ENCODE data around the gene SLC6A8. TPM values are rescaled to one million over a fixed set of nuclear protein-coding genes. Genes with fewer than 3 reads are reported as not detected.
A peak's percentile ranks its signal among the peaks of the same experiment; 100 is the strongest.

The SLC6A8 gene
- 100 to 1,000 TPM; 107 to 134 TPM for total RNA-seq
- long read RNA-seq, partial matches to known transcripts: 18 of 20 reads
- long read RNA-seq, other reads (novel, unspliced or antisense): 1 of 20 reads

DNA sequence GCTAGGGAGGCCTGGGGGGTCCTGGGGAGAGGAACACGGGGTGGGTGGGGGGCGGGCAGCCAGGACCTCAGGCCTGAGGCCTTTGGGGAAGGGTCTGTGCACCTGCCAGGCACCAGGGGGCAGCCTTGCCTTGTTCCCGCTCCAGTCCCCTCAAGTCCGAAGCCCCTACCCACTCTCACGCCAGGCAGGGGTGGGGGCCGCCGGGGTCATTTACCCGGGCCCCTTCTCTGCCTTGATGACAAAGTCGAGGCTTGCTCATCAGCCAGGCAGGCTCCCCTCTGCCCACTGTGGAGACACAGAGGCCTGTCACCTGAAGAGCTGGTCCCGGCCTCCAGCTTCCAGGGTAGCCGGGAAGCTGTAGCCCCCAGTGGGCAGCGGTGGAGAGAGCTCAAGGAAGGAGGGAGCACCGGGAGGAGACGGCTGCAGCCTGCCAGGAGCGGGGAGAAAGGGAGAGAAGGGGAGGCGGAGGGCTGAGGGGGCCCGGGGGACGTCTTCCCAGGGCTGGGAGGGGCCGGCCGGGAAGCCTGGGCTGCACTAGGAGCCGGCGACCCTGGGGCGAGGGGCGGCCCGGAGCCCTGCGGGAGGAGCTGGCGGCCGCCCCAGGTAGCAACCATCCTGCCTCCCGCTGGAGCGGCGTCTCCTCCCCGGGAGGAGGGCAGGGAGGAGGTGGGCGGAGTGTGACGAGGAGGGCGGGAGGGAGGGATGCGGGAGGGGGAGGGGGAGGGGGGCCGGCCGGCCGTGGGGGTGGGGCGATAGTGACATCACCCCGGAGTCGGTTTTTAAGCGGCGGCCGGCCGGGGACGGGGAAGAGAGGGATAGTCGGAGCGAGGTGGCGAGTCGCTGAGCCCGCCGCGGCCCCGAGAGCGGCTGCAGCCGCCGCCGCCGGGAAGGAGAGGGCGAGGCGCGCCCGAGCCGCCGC lies at the start of gene SLC6A8:
TSS of gene SLC6A8 (plus strand) at position 806 of the 919 bp plus-strand sequence. CDS start 649 bp downstream, outside the sequence.
- ATAC-seq (peak; percentile 53 to 77), DNase-seq (peak; percentile 80)
- intact Hi-C loops (cut with DNase I): no loop called here

DNA sequence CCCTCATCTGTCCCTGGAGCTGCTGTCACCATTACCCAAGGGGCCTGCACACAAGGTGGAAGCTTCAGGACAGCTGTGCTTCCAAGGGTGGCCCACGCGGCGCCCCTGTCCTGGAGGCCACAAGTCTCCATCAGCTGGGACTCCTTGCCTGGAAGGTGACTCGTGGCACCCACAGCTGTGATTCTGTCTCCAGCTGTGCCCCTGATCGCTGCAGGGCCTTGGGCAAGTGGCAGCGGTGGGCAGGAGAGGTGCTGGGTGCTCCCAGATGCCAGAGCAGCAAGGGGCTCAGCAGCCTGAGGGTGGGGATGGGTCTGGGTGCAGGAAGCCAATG lies 49.7 kb upstream of the SLC6A8 start:
- DNase-seq (no peak), ATAC-seq (no peak)
- intact Hi-C loops (cut with DNase I): no loop called here

DNA sequence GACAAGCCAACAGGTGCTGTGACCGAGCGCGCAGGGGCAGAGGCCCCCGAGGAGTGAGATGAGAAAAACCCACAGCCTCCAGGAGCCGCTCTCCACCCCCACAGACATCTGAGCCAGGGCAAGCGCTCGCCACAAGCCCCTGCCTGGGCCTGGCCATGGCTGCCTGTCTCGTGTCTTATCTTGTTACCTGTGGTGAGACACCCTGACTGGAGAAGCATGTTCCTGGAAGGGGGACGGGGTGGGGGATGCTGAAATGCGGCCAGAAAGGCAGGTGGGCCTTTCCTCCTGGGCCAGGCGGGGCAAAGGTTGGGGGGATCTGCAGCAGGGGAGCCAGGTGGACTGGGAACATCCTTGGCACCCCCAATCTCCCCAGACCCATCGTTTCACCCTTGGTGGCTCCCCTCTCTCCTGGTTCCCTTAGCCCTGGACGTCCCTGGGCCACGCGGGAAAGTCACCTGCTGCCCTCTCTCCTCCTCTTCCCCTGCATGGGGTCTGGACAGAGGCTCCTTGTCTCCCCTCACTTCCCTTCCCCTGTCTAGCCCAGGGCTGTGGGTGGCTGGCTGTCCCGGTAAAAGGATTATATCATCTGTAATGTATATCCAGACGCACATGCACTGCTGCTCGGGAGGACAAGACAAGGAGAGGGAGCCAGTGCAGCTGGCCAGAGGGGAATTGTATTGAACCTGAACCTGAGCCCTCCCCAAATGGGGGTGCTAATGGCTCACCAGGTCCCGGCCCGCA lies 49.1 kb upstream of the SLC6A8 start:
- intact Hi-C loops (cut with DNase I): no loop called here
- DNase-seq (no peak), ATAC-seq (no peak)

DNA sequence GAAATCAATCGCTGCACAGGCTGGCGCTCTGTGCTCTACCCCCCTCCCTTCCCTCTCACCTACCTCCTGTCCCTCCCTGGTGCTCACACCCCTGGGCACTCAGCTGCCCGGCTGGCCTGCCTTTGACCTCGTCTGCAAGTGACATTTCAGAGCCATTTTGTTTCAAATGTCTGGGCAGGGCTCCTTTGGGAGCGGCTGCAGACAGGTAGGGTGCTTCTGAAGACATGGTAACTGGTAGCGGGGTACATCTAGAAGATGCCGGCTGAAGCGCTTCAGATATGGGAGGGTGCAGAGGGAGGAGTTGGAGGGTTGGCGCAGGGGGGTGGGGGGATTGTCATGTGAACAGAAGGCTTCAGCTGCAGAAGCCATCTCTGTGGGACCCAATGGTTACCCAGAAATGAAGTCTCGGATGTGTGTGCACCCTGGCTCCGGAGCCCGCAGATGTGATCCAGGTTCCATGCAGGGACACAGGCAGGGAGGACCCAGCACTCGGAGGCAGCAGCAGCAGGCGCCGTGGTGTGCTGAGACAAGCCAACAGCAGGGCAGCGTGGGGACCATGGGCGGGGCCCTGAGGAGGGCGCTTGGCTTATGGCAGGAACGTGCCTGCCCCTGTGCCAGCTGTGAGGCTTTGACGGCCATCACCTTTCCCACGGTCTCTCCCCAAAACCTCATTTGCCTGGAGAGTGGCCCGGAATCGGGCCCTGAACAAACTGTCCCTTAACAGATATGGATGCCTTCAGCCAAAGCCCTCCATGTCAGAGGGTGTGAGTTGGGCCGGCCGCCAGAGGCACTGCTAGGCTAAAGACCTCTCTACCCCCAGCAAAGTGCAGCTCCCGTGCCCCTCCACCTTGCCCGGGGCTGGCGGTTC lies 48.3 kb upstream of the SLC6A8 start:
- intact Hi-C loops (cut with DNase I): loop anchor here in 1 of 2 donors (10.0 kb wide), 1 partner anchor 85 kb away; no protein-coding TSS in a partner anchor
- no peak for ATAC-seq
- no peak for DNase-seq

DNA sequence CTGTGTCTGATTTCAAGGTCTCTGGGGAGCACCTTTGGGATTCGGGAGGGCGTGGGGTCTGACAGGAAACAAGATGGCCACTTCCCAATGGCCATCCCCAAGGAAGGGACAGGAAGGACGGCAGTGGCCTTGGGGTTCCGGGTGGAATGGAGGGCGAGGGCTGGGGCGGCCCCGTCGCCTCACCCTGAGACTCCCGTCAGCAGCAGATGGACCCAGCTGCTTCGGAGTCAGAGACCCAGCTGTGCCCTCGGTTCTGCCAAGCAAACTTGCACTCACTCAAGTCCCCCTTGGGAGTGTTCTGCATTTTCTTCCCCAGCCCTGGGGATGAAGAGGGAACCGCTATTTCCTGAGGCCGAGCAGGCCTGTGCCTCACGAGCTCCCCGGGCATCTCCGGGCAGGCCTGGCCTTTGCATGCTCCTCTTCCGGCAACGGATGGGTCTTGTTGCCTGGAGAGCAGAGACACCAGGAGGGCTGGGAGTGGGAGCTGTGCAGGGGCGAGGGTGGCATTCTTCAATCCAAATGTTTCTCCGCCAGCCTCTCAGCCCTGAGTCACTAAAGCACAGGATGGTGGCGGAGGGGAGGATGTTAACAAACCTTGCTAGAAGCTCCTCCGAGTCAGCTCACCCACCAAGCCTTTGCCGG lies 47.6 kb upstream of the SLC6A8 start:
- intact Hi-C loops (cut with DNase I): loop anchor here in 1 of 2 donors (10.0 kb wide), 1 partner anchor 85 kb away; no protein-coding TSS in a partner anchor

DNA sequence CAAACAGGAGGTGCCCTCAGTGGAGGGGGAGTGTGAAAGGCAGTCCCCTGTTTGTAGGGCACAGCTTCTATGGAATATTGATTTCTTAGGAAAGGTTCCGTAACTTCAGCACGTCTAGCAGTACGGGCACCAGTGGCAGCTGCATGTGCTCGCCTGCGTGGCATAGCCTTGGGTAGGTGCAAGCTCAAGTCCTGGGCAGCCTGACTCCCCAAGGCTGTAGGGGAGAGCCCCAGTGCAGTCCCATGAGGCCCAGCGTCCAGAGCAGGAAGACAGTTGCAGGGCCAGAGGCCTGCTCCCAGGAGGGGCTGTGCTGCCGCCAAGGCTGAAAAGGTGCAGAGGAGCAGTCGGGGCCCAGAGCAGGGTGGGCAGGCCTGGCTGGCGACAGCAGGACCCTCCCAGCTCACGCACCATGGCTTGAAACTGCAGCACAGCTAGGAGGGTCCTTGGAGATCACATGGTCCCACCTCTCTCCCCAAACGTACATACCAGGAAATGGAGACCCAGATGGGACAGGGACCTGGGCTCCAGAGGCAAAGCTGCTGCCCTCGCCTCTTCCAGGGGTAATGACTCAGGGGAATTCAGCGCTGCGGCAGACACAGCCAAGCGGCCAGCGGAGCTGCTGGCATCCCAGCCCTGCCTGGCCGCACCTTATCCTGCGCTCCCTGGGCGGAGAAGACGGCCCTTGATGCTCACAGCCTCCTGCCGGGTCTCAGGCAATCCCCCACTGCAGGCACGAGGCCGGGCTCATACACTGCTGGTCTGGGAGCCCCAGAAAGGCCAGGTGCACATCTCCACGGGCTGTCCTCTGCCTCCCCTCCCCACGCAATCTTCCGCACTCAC lies 46.8 kb upstream of the SLC6A8 start:
- DNase-seq: no peak
- ATAC-seq: no peak
- intact Hi-C loops (cut with DNase I): loop anchor here in 1 of 2 donors (10.0 kb wide), 1 partner anchor 86 kb away; no protein-coding TSS in a partner anchor

More for the DNA sequence above, 47.6 kb upstream of the SLC6A8 start:
- DNase-seq (no peak), ATAC-seq (no peak)

DNA sequence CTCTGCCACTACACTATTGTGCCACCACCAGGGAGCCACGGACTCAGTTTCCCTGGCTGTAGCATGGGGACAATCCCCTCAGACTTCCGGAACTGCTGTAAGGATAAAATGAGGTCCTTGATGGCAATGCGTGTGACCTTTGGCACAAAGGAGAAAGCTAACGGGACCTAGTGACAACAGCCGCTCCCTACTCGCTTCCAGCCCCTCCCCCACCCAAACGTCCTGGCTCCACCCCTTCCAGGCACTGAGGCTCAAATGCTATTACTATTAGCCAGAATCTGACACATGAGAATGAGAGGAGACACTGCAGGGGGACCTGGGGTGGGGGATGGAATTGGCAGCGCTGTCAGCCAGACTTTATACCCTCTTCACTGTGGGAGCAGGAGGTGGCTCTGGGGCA lies 46.1 kb upstream of the SLC6A8 start:
- intact Hi-C loops (cut with DNase I): loop anchor here in 1 of 2 donors (10.0 kb wide), 1 partner anchor 87 kb away; no protein-coding TSS in a partner anchor
- DNase-seq (no peak), ATAC-seq (no peak)

DNA sequence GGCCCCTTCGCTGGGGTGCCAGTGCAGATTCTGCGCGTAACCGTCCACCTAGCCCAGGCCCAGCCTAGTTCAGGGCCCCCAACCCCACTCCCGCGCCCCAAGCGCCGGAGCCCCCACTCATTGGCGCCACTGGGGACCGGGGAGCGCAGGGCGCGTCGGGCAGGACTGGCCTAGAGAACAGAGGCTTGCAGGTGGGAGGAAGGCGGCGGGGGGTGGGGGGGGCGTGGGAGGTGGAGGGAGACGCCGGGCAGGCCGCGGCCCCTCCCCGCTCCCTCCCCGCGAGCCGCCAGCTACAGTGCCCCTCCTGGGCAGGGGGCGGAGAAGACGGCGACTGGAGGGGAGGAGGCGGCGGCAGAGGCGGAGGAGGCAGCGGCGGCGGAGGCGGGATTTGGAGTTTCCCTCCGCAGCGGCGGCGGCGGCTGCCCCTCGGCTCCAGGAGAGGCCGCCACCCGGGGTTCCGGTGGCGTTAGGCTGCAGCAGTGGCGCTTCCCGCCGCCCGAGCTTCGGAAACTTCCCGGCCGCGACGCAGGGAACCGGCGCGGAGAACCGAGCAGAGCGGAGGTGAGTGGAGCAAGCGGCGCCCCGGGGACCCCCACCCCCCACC lies 45.6 kb upstream of the SLC6A8 start:
- intact Hi-C loops (cut with DNase I): loop anchor here in 1 of 2 donors (10.0 kb wide), 1 partner anchor 87 kb away; no protein-coding TSS in a partner anchor
- no peak for ATAC-seq
- no peak for DNase-seq

DNA sequence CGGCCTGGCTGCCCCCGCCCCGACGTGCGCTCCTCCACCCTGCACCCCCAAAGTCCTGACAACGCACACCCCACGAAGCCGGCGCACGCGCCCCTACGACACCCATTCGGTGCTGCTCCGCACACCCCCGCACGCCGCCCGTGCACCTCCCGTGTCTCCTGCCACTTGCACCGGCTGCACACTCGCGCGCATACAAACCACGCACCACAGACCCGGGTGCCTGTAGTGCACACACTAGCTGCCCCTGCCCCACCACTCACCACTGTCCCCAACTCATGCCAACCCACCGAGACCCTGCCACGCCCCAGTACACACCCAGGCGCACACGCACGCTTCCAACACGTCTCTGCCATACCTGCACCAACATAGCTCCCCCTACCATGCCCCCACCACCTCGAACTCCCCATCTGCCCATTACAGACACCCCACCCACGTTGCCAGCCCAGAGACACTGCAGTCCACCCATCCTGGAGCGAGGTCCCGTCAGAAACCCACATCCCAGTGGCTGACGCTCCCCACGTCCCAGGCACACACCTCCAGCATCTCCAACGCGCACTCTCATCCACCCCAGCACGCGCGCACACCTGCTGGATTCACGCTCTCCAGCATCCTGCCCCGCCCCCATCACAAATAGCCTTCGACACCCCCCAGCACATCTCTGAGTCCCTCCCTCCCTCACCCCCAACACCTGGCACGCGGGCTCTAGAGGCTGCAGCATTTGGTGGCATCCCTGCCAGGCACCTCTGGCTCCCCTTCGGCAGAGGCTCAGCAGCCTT lies 44.9 kb upstream of the SLC6A8 start:
- intact Hi-C loops (cut with DNase I): loop anchor here in 1 of 2 donors (10.0 kb wide), 1 partner anchor 88 kb away; no protein-coding TSS in a partner anchor
- ATAC-seq: no peak
- DNase-seq: no peak

DNA sequence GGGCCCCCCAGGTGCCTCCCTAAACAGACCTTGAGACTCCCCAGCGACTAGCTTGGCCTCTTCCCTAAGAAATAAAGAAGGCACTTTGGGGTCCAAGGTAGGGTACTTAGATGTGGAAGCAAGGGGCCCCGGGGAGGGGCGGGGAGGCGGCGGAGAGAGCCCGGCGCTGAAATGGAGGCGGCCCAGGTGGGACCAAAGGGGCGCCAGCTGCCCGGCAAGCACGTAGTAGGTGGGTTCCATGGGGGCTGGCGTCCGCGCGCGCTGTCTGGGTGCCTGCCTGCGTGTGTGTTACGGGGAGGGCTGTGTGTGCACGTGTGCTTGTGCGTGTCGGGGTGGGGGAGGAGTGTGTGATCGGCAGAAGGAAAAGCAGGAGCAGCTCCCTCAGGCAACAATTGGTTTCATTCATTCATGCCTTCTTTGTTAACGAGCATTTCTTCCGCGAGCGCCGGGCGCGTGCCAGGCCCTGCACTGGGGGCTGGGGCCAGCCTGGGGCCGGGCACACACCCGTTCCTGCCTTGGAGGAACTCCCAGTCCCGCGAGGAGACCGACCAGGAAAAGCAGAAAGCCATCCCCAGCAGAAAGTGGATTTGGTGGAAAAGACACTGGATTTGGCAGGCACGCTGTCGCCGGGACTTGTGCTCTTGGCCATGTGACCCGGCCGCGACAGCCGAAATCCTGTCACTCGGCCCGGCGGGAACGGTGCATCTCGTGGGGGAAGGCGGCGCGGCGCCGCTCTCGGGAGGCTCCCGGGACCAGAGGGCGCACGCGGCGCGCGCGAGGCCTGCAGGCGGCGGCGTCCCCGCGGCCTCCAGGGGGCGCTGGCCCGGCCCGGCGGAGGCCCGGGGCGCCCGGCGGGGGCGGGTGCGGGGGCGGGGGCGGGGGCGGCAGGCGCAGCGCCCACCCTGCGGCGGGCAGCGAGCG lies 44.0 kb upstream of the SLC6A8 start:
- ATAC-seq (no peak), DNase-seq (no peak)
- intact Hi-C loops (cut with DNase I): loop anchor here in 1 of 2 donors (10.0 kb wide), 1 partner anchor 89 kb away; no protein-coding TSS in a partner anchor

DNA sequence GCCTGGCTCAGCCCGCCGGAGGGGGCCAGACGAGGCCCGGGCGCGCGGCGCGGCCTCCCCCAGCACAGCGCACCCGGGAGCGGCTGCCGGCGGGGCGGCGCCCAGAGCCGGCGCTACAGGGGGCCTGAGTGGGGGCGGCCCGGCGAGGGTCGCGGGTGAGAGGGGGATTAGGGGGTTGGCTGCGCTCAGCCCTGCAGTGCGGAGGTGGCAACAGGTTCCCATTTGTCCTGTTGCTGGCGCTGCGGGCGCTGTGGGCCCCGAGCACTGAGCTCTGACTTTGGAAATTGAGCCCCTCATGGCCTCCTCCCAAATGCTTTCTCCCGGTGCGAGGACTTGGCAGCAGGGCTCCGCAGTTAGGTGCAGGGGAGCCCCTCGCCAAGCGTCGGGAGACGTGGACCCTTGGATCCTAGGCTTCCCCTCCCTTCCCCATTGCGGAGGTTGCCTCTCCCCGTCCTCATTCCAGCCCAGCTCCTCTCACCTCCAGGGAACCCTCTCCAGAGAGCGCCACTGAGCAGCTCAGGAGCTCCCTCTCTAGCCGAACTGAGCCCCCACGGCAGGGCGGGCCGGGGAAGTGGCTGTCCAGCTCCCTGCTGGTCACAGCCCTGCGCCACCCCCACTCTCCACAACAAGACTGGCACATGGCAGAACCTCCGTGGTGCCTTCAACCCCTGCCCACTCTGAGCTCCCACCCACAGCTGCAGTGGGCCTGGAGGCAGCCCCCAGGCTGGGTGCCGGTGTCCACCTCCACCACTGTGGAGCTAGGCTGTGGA lies 43.2 kb upstream of the SLC6A8 start:
- DNase-seq (no peak), ATAC-seq (no peak)
- intact Hi-C loops (cut with DNase I): loop anchor here in 1 of 2 donors (10.0 kb wide), 1 partner anchor 90 kb away; no protein-coding TSS in a partner anchor

DNA sequence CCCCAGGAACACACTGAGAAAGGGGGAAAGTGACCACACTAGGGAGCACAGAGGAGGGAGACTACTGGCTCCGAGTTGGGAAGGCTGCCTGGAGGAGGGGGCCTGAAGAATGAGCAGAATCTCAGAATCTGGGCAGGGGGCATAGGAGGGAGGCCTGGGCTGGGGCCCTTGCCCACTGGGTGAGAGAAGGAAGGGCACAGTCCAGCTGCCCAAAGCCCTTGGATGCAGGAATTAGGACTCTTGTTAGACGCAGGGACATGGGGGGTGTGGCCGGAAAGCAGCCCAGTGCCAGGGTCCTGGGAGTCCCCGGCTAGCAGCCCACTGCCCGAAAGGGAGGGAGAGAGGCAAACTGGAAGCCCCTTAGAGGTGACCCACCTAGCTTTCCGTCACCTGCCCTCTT lies 42.6 kb upstream of the SLC6A8 start:
- no peak for DNase-seq
- ATAC-seq: no peak
- intact Hi-C loops (cut with DNase I): loop anchor here in 1 of 2 donors (10.0 kb wide), 1 partner anchor 90 kb away; no protein-coding TSS in a partner anchor

DNA sequence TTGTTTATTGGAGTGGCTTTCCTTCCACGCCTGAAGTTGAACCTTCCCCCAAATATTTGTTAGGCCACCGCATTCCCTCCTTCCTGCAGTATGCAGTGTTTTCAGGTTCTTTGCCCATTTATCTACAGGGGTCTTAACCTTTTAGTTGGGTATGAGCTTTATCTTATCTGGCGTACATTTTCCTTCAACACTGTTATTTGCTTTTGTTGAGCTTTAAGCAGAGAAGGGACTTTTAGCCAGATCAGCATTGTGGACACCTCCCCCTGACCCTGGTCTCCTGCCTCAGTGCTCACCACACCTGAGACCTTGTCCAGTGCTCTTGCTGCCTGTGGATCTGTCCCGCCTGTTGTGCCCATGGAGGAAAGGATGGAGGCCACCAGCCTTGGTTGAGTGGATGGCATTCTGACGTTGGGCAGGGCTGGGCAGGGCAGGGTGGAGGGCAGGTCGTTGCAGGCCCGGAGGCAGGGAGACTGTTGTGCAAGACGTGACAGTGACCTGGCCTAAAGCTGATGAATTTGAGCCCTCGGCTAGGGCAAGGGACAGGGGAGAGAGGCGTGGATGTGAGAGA lies 41.7 kb upstream of the SLC6A8 start:
- ATAC-seq: no peak
- intact Hi-C loops (cut with DNase I): loop anchor here in 1 of 2 donors (10.0 kb wide), 1 partner anchor 91 kb away; no protein-coding TSS in a partner anchor
- no peak for DNase-seq
